HL-60/S4 treated with phorbol 12-myristate 13-acetate at 8.2 ng/mL for 4 days and 3 days (cell line): Measurements from ENCODE around the gene SIM1.
"Not testable (repeated sequence)": the region's sequence is repeated elsewhere in the genome, so short reads cannot be mapped to it uniquely, and the experiment has no call there.

Source experiments
- in situ Hi-C: fragments of 300-500 bp; cut with MboI; formaldehyde crosslinking; loops from 2 replicates; pipeline ENCODE4 v1.15.0; 2022; ENCODE audit warnings: low sequenced_read_pairs

Gene SIM1

GRCh38 chr6:100354736-100355641, 109.7 kb downstream of the SIM1 start:
- in situ Hi-C loops, result not testable (repeated sequence)

GRCh38 chr6:100353276-100354015, 111.3 kb downstream of the SIM1 start:
- in situ Hi-C loops, result no loop called here

GRCh38 chr6:100350139-100350538, 114.6 kb downstream of the SIM1 start:
- in situ Hi-C loops, result no loop called here

GRCh38 chr6:100349366-100349765, 115.4 kb downstream of the SIM1 start:
- in situ Hi-C loops, result no loop called here

GRCh38 chr6:100347901-100348550, 116.7 kb downstream of the SIM1 start:
- in situ Hi-C loops, result no loop called here

GRCh38 chr6:100346828-100347227, 117.9 kb downstream of the SIM1 start:
- in situ Hi-C loops, result no loop called here

- in situ Hi-C loops, result no loop called here
These were observed 118.5 kb downstream of the SIM1 start for GRCh38 chr6:100346203-100346602.

GRCh38 chr6:100344761-100345160, 120.0 kb downstream of the SIM1 start:
- in situ Hi-C loops, result no loop called here

GRCh38 chr6:100344321-100344720, 120.4 kb downstream of the SIM1 start:
- in situ Hi-C loops, result no loop called here

- in situ Hi-C loops, result no loop called here
These were observed 121.2 kb downstream of the SIM1 start for GRCh38 chr6:100343316-100344077.

GRCh38 chr6:100342830-100343229, 121.9 kb downstream of the SIM1 start:
- in situ Hi-C loops, result no loop called here

- in situ Hi-C loops, result no loop called here
These were observed 125.0 kb downstream of the SIM1 start for GRCh38 chr6:100339574-100340255.

- in situ Hi-C loops, result no loop called here
These were observed 126.6 kb downstream of the SIM1 start for GRCh38 chr6:100338090-100338489.

GRCh38 chr6:100336876-100337275, 127.8 kb downstream of the SIM1 start:
- in situ Hi-C loops, result no loop called here

GRCh38 chr6:100335991-100336390, 128.7 kb downstream of the SIM1 start:
- in situ Hi-C loops, result no loop called here
